HEK293 (cell line): ENCODE results near the gene TEAD3.

Experiments used
- CTCF ChIP-seq: fragments of 450-650 bp; formaldehyde crosslinking; IDR thresholded peaks from 2 replicates; pipeline ENCODE4 v1.5.1; 2016; ENCODE audit warnings: missing biosample characterization, missing genetic modification characterization
- PRDM10 ChIP-seq: fragments of 450-650 bp; formaldehyde crosslinking; IDR thresholded peaks from 2 replicates; pipeline ENCODE4 v1.5.1; 2016; ENCODE audit warnings: missing biosample characterization, missing genetic modification characterization
- ZIC2 ChIP-seq: fragments of 450-650 bp; formaldehyde crosslinking; IDR thresholded peaks from 2 replicates; pipeline ENCODE4 v1.5.1; 2016; ENCODE audit warnings: missing biosample characterization, missing genetic modification characterization
- ZNF184 ChIP-seq: fragments of 450-650 bp; IDR thresholded peaks from 2 replicates; pipeline ENCODE4 v1.5.1; 2018; ENCODE audit warnings: missing biosample characterization, mild to moderate bottlenecking, missing genetic modification characterization
- ZNF274 ChIP-seq, 2 experiments: fragments of 200-500 bp in 1 of 2; fragments of 450-650 bp in 1 of 2; sonication (Bioruptor generic) in 1 of 2; formaldehyde crosslinking in 1 of 2; IDR thresholded peaks; 2 replicates each; pipeline versions ENCODE4 v1.5.1 to v1.6.1; 2014 to 2016; ENCODE audit warnings: borderline replicate concordance in 1 of 2, inconsistent platforms in 1 of 2, low read length in 1 of 2, missing biosample characterization in 1 of 2, missing genetic modification characterization in 1 of 2

- TF ChIP-seq PRDM10 (tag by site-specific recombination) (peak; percentile 91), ZNF184 (tag by site-specific recombination) (0 out of 2 replicates have a peak, but pooled peaks have one; percentile 49), ZIC2 (tag by site-specific recombination) (peak; percentile 74), CTCF (tag by site-specific recombination) (peak; percentile 99), ZNF274 (IDR thresholded peaks at IDR 0.05; ENCODE audit: low read length) (no peak), ZNF274 (tag by site-specific recombination; IDR thresholded peaks at IDR 0.05; ENCODE audit: borderline replicate concordance) (no peak)
Observed at GRCh38 chr6:35468181-35468979, 28.5 kb downstream of the TEAD3 start, which contains the start of gene RPL10A.
